IMR-90 (cell line): ENCODE results near the gene CTBP1. TPM values are rescaled to one million over a fixed set of nuclear protein-coding genes. Genes with fewer than 3 reads are reported as not detected.

Experiments
- ATAC-seq: fragments of 200-7000 bp; cut with Tn5 transposase; 2 replicates; pipeline ENCODE4 v1.9.1; 2020; ENCODE audit warnings: low read depth, mild to moderate bottlenecking, moderate library complexity
- BruUV-seq: library from RNA; stranded (reverse); fragments of 400-500 nt; replicated peaks from 2 replicates; lab custom pipeline; 2021; lab: Mats Ljungman, UMichigan
- CTCF ChIA-PET: fragments of 300-600 bp; formaldehyde crosslinking; extraction: SDS; loops from one replicate; lab custom pipeline; 2021; ENCODE audit warnings: antibody characterized with exemption; lab: Yijun Ruan, JAX
- POLR2A ChIA-PET: fragments of 300-600 bp; sonication (Branson Sonifier 250); formaldehyde crosslinking; loops from one replicate; lab custom pipeline; 2022; ENCODE audit warnings: antibody characterized with exemption; ENCODE audit not compliant: unreplicated experiment; lab: Charles Lee
- DNase-seq: peaks from one replicate; pipeline ENCODE4 v3.0.0; 2013
- H2AFZ ChIP-seq: replicated peaks from 2 replicates; pipeline ENCODE3; 2013; ENCODE audit warnings: low read length, mild to moderate bottlenecking; ENCODE audit not compliant: poor library complexity
- H2AK5ac ChIP-seq: 2 replicates; pipeline ENCODE4 v1.6.1; 2013; ENCODE audit warnings: low read depth, low read length, inconsistent platforms
- H2AK9ac ChIP-seq: replicated peaks from 2 replicates; pipeline ENCODE3; 2013; ENCODE audit warnings: mild to moderate bottlenecking, low read depth, low read length, moderate library complexity; ENCODE audit not compliant: poor library complexity
- H2BK120ac ChIP-seq: 2 replicates; pipeline ENCODE4 v1.6.1; 2013; ENCODE audit warnings: low read depth, low read length, inconsistent platforms
- H2BK15ac ChIP-seq: 3 replicates; pipeline ENCODE4 v1.6.1; 2013; ENCODE audit warnings: low read depth, low read length, inconsistent platforms
- H2BK20ac ChIP-seq: 2 replicates; pipeline ENCODE4 v1.6.1; 2013; ENCODE audit warnings: low read depth, mild to moderate bottlenecking, inconsistent platforms, low read length, moderate library complexity
- H2BK5ac ChIP-seq: 2 replicates; pipeline ENCODE4 v1.6.1; 2013; ENCODE audit warnings: mild to moderate bottlenecking, low read depth, low read length, inconsistent platforms; ENCODE audit not compliant: poor library complexity, severe bottlenecking
- H3K14ac ChIP-seq: replicated peaks from 2 replicates; pipeline ENCODE4 v1.6.1; 2013; ENCODE audit warnings: low read depth, low read length, inconsistent platforms
- H3K18ac ChIP-seq: 2 replicates; pipeline ENCODE4 v1.6.1; 2013; ENCODE audit warnings: low read depth, low read length, control low read depth
- H3K23ac ChIP-seq: 2 replicates; pipeline ENCODE4 v1.6.1; 2013; ENCODE audit warnings: low read depth, low read length, inconsistent platforms
- H3K27ac ChIP-seq: 2 replicates; pipeline ENCODE4 v1.5.1; 2013; ENCODE audit warnings: mild to moderate bottlenecking, control low read depth, low read length; ENCODE audit not compliant: insufficient read depth
- H3K27me3 ChIP-seq: 2 replicates; pipeline ENCODE4 v1.6.1; 2013; ENCODE audit warnings: low read length; ENCODE audit not compliant: control insufficient read depth, insufficient read depth
- H3K36me3 ChIP-seq: 2 replicates; pipeline ENCODE4 v1.6.1; 2013; ENCODE audit warnings: low read length, mixed read lengths; ENCODE audit not compliant: control insufficient read depth, insufficient read depth
- H3K4ac ChIP-seq: 2 replicates; pipeline ENCODE4 v1.6.1; 2013; ENCODE audit warnings: low read depth, low read length, inconsistent platforms
- H3K4me1 ChIP-seq: 2 replicates; pipeline ENCODE4 v1.6.1; 2013; ENCODE audit warnings: low read length, mixed read lengths; ENCODE audit not compliant: control insufficient read depth, insufficient read depth
- H3K4me2 ChIP-seq: 2 replicates; pipeline ENCODE4 v1.6.1; 2013; ENCODE audit warnings: low read depth, mild to moderate bottlenecking, control low read depth, low read length, moderate library complexity
- H3K4me3 ChIP-seq: 2 replicates; pipeline ENCODE4 v1.5.1; 2013; ENCODE audit warnings: low read depth, mild to moderate bottlenecking, control low read depth, low read length, moderate library complexity; ENCODE audit not compliant: insufficient read depth
- H3K56ac ChIP-seq: 2 replicates; pipeline ENCODE4 v1.6.1; 2013; ENCODE audit warnings: low read length, inconsistent platforms; ENCODE audit not compliant: insufficient read depth; ENCODE audit errors: extremely low read depth
- H3K79me1 ChIP-seq, 2 experiments: 2 replicates each; pipeline ENCODE4 v1.6.1; 2013; ENCODE audit warnings: low read length in 2 of 2, inconsistent platforms in 1 of 2, low read depth in 1 of 2
- H3K9ac ChIP-seq: 2 replicates; pipeline ENCODE4 v1.6.1; 2013; ENCODE audit warnings: low read depth, low read length, control low read depth
- H3K9me1 ChIP-seq: 2 replicates; pipeline ENCODE4 v1.6.1; 2013; ENCODE audit warnings: low read length, inconsistent platforms; ENCODE audit not compliant: insufficient read depth
- H3K9me3 ChIP-seq: 2 replicates; pipeline ENCODE4 v1.6.1; 2013; ENCODE audit warnings: low read length; ENCODE audit not compliant: control insufficient read depth, insufficient read depth
- H4K20me1 ChIP-seq: 2 replicates; pipeline ENCODE4 v1.6.1; 2013; ENCODE audit warnings: low read length, inconsistent platforms; ENCODE audit not compliant: insufficient read depth
- H4K5ac ChIP-seq: 2 replicates; pipeline ENCODE4 v1.6.1; 2013; ENCODE audit warnings: mild to moderate bottlenecking, low read depth, low read length, control low read depth
- H4K8ac ChIP-seq, 2 experiments: 2 replicates each; pipeline ENCODE4 v1.6.1; 2013; ENCODE audit warnings: low read depth in 2 of 2, low read length in 2 of 2, control low read depth in 1 of 2, inconsistent platforms in 1 of 2
- H4K91ac ChIP-seq: 2 replicates; pipeline ENCODE4 v1.6.1; 2013; ENCODE audit warnings: low read depth, low read length, inconsistent platforms; ENCODE audit not compliant: insufficient read depth
- FOS ChIP-seq: fragments of 150-350 bp; IDR thresholded peaks from 2 replicates; pipeline ENCODE4 v1.6.1; 2016; ENCODE audit warnings: low read depth, low read length
- RFX5 ChIP-seq: IDR thresholded peaks from 2 replicates; pipeline ENCODE4 v1.8.0; 2012; ENCODE audit warnings: low read depth, mild to moderate bottlenecking, low read length, moderate library complexity
- WGBS, 2 experiments: methylation state at CpG; one replicate each; pipeline versions ENCODE4 v1.1.5 to v1.1.7; 2013; ENCODE audit warnings: missing lambda C conversion rate in 2 of 2; ENCODE audit not compliant: insufficient read length in 1 of 2; ENCODE audit errors: extremely low coverage in 2 of 2; 5-methylcytosine and 5-hydroxymethylcytosine counted together
- dilution Hi-C: fragments of 300-500 bp; cut with HindIII; formaldehyde crosslinking; loops from one replicate; pipeline ENCODE4 v1.14.3; 2018; ENCODE audit warnings: low sequenced_read_pairs; ENCODE audit not compliant: unreplicated experiment
- in situ Hi-C: fragments of 300-500 bp; cut with MboI; formaldehyde crosslinking; loops from 3 replicates; pipeline ENCODE4 v1.14.3; 2019; ENCODE audit warnings: low sequenced_read_pairs, inconsistent platforms, mixed read lengths
- intact Hi-C: fragments of 100-400 bp; cut with micrococcal nuclease; formaldehyde crosslinking; loops from 2 replicates; pipeline ENCODE4 v1.10.0; 2022
- polyA plus RNA-seq, 3 experiments: library from polyadenylated mRNA; depleted of rRNA; stranded (reverse); fragments of >200 nt; gene quantifications; 2 replicates each; pipeline ENCODE4 v1.2.3, GENCODE V29; 2012; ENCODE audit warnings: low replicate concordance in 1 of 3
- total RNA-seq: library from RNA; depleted of rRNA; stranded (reverse); fragments of >200 nt; gene quantifications from 2 replicates; pipeline ENCODE4 v1.2.3, GENCODE V29; 2012

Gene CTBP1
- total and polyA plus RNA-seq, 2 of the 4 experiments (the other 2 are of a cell fraction), result 147 to 212 TPM

GRCh38 chr4:1207157-1207470 lies 41.8 kb downstream of the CTBP1 start:
- BruUV-seq, result no TSS peak
- 85% methylated on average over 5 of the region's 12 CpGs; no CpG with 5 or more reads in 1 of the 2 experiments for WGBS, 2 experiments

More at GRCh38 chr4:1207157-1207470, 41.8 kb downstream of the CTBP1 start:
- no peak overlapping the region for H2BK5ac ChIP-seq
- peaks cover 14% of the 10 kb centered on the region; the same call in 1 of the 2 replicates for H3K36me3 ChIP-seq
- no peaks in the 10 kb centered on the region for H4K20me1 ChIP-seq
- H3K9me1 ChIP-seq, result peaks cover 22% of the 10 kb centered on the region
- no peak overlapping the region for H3K4me2 ChIP-seq
- H3K4me3 ChIP-seq, result no peak overlapping the region
- H2AK9ac ChIP-seq, result peak overlapping the region; percentile 52
- DNase-seq (no peak), ATAC-seq (no peak)
- no peaks in the 10 kb centered on the region for H3K27me3 ChIP-seq
- H4K91ac ChIP-seq, result no peak overlapping the region
- H2BK120ac ChIP-seq, result peak overlapping the region; percentile 11; the same call in 1 of the 2 replicates
- no peak overlapping the region for H3K27ac ChIP-seq
- CTCF ChIA-PET, result no interaction called here
- no peak overlapping the region for H4K5ac ChIP-seq
- no peak overlapping the region for H3K9ac ChIP-seq
- no peak overlapping the region for H2AFZ ChIP-seq
- no peak overlapping the region for H3K18ac ChIP-seq
- peaks cover 49% of the 10 kb centered on the region for H3K4me1 ChIP-seq
- TF ChIP-seq FOS, result no peak
- TF ChIP-seq RFX5, result no peak
- H2AK5ac ChIP-seq, result peak overlapping the region; percentile 81; the same call in 1 of the 2 replicates
- peaks cover 0 to 40% of the 10 kb centered on the region in 2 experiments; a peak in 3 of 4 replicates for H3K79me1 ChIP-seq
- H4K8ac ChIP-seq, result no peak overlapping the region
- in situ Hi-C loops, result no loop called here
- H3K23ac ChIP-seq, result no peak overlapping the region
- intact Hi-C loops, result no loop called here
- no peak overlapping the region for H3K56ac ChIP-seq
- dilution Hi-C loops, result no loop called here
- no peak overlapping the region for H2BK15ac ChIP-seq
- POLR2A ChIA-PET, result interaction anchor here (1.3 kb wide), 1 partner anchor 11 kb away, joined by 3 read pairs; no protein-coding TSS in a partner anchor
- no peaks in the 10 kb centered on the region for H3K9me3 ChIP-seq
- H2BK20ac ChIP-seq, result no peak overlapping the region; the same call in 1 of the 2 replicates
- 0 out of 2 replicates have a peak overlapping the region, but pooled peaks have one; percentile 13 for H3K4ac ChIP-seq
- H3K14ac ChIP-seq, result no peak overlapping the region
